OCI-LY7 (cell line): ENCODE measurements around the gene TMEM181. TPM values are rescaled to one million over a fixed set of nuclear protein-coding genes. Genes with fewer than 3 reads are reported as not detected.

Experiments
- BruUV-seq: library from RNA; stranded (reverse); fragments of 400-500 nt; replicated peaks from 2 replicates; lab custom pipeline; 2021; lab: Mats Ljungman, UMichigan
- CTCF ChIA-PET: fragments of 300-600 bp; sonication (Branson Sonifier 250); formaldehyde crosslinking; loops from one replicate; lab custom pipeline; 2022; ENCODE audit warnings: antibody characterized with exemption; ENCODE audit not compliant: unreplicated experiment; lab: Charles Lee
- POLR2A ChIA-PET: fragments of 300-600 bp; sonication (Branson Sonifier 250); formaldehyde crosslinking; loops from one replicate; lab custom pipeline; 2022; ENCODE audit warnings: antibody characterized with exemption; lab: Charles Lee
- DNase-seq: peaks from one replicate; pipeline ENCODE4 v3.0.0-alpha.2; 2015; ENCODE audit warnings: low spot score
- H2AFZ ChIP-seq: fragments of 200-600 bp; sonication (generic), shearing (Covaris generic); 2 replicates; pipeline ENCODE4 v1.6.1; 2014; ENCODE audit warnings: mild to moderate bottlenecking, antibody characterized with exemption, low read length, moderate library complexity
- H3K27ac ChIP-seq: fragments of 200-600 bp; sonication (generic); 2 replicates; pipeline ENCODE4 v1.5.1; 2014; ENCODE audit warnings: mixed run types, low read depth, mild to moderate bottlenecking, moderate library complexity, low read length, inconsistent platforms; ENCODE audit not compliant: poor library complexity, severe bottlenecking
- H3K36me3 ChIP-seq: fragments of 200-600 bp; sonication (generic); 2 replicates; pipeline ENCODE4 v1.6.1; 2014; ENCODE audit warnings: mild to moderate bottlenecking, antibody characterized with exemption, low read length, moderate library complexity, mixed read lengths; ENCODE audit not compliant: insufficient read depth
- H3K4me1 ChIP-seq: fragments of 200-600 bp; sonication (generic); 2 replicates; pipeline ENCODE4 v1.5.1; 2014; ENCODE audit warnings: mild to moderate bottlenecking, low read length; ENCODE audit not compliant: insufficient read depth, poor library complexity, severe bottlenecking
- H3K4me2 ChIP-seq: fragments of 200-600 bp; sonication (generic); 2 replicates; pipeline ENCODE4 v1.6.1; 2014; ENCODE audit warnings: mild to moderate bottlenecking, low read length
- H3K4me3 ChIP-seq: fragments of 200-600 bp; sonication (generic); 2 replicates; pipeline ENCODE4 v1.5.1; 2014; ENCODE audit warnings: mild to moderate bottlenecking, low read depth, low read length; ENCODE audit not compliant: poor library complexity, severe bottlenecking
- H3K79me2 ChIP-seq: fragments of 200-600 bp; sonication (generic); 2 replicates; pipeline ENCODE4 v1.6.1; 2016; ENCODE audit warnings: low read depth, mild to moderate bottlenecking, low read length, moderate library complexity, mixed read lengths; ENCODE audit not compliant: insufficient read depth
- H3K9me2 ChIP-seq: fragments of 200-600 bp; sonication (generic); 2 replicates; pipeline ENCODE4 v1.6.1; 2016; ENCODE audit warnings: mild to moderate bottlenecking, low read length, mixed read lengths; ENCODE audit not compliant: insufficient read depth
- H3K9me3 ChIP-seq: fragments of 200-600 bp; sonication (generic); 2 replicates; pipeline ENCODE4 v1.6.1; 2014; ENCODE audit warnings: mild to moderate bottlenecking, mixed run types, low read length, mixed read lengths
- H4K20me1 ChIP-seq: fragments of 200-600 bp; sonication (generic); 2 replicates; pipeline ENCODE4 v1.6.1; 2014; ENCODE audit warnings: mild to moderate bottlenecking, antibody characterized with exemption, low read length, moderate library complexity, mixed read lengths; ENCODE audit not compliant: insufficient read depth
- EZH2phosphoT487 ChIP-seq: fragments of 200-600 bp; sonication (generic); IDR thresholded peaks from 2 replicates; pipeline ENCODE4 v1.6.1; 2018; ENCODE audit warnings: low read depth, borderline replicate concordance, mild to moderate bottlenecking, mixed run types, antibody characterized with exemption, low read length, moderate library complexity, mixed read lengths
- intact Hi-C: fragments of 100-400 bp; cut with micrococcal nuclease; formaldehyde crosslinking; loops from one replicate; pipeline ENCODE4 v1.10.0; 2022; ENCODE audit not compliant: unreplicated experiment
- total RNA-seq, 2 experiments: library from RNA; depleted of rRNA in 1 of 2; stranded (reverse); fragments of >200 nt in 1 of 2; shearing (Covaris generic) in 1 of 2; gene quantifications; 2 replicates each; pipeline ENCODE4 v1.2.3, GENCODE V29; 2014 to 2022
- TF ChIP-seq, protein P1 (sequence below): fragments of 200-600 bp; sonication (generic); conservative IDR thresholded peaks from 2 replicates; pipeline ENCODE4 v1.5.1; 2014; ENCODE audit warnings: mild to moderate bottlenecking, antibody characterized with exemption, low read length, moderate library complexity, mixed read lengths

Gene TMEM181
- total RNA-seq, 2 experiments from 2014 or later: 8.0 to 12.5 TPM

DNA sequence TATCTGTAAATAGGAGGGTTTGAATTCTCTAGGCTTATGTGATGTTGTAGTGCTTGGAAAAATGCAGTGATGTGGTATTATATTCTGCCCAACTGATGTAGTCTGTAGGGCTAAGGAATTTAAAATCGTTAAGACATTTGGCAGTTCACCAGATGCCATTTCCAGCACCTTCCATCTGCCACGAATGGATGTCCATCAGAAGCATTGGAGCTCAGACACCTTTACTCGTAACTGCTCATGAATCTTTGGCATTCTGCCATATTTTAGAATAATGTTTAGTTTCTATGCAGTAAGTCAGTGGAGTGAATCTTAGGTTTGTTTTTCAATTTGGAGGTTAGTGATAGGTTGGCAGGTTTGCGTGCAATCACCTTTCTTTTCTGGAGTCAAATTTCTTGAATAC lies 87.6 kb downstream of the TMEM181 start:
- Histone ChIP-seq H3K79me2 (peaks cover 13% of the 10 kb centered on the region), H3K9me3 (no peaks in the 10 kb centered on the region), H3K4me1 (peaks cover 22% of the 10 kb centered on the region), H3K36me3 (peaks cover 1% of the 10 kb centered on the region), H2AFZ (no peak overlapping the region), H3K4me3 (no peak overlapping the region), H3K27ac (no peak overlapping the region), H3K4me2 (no peak overlapping the region), H3K9me2 (no peaks in the 10 kb centered on the region), H4K20me1 (no peaks in the 10 kb centered on the region)
- ChIA-PET CTCF (no interaction called here), POLR2A (interaction anchor here (1.0 to 1.4 kb wide), 2 partner anchors 13 to 86 kb away, joined by 3 to 6 read pairs; no protein-coding TSS in a partner anchor)
- intact Hi-C loops: no loop called here
- TF ChIP-seq, protein P1, sequence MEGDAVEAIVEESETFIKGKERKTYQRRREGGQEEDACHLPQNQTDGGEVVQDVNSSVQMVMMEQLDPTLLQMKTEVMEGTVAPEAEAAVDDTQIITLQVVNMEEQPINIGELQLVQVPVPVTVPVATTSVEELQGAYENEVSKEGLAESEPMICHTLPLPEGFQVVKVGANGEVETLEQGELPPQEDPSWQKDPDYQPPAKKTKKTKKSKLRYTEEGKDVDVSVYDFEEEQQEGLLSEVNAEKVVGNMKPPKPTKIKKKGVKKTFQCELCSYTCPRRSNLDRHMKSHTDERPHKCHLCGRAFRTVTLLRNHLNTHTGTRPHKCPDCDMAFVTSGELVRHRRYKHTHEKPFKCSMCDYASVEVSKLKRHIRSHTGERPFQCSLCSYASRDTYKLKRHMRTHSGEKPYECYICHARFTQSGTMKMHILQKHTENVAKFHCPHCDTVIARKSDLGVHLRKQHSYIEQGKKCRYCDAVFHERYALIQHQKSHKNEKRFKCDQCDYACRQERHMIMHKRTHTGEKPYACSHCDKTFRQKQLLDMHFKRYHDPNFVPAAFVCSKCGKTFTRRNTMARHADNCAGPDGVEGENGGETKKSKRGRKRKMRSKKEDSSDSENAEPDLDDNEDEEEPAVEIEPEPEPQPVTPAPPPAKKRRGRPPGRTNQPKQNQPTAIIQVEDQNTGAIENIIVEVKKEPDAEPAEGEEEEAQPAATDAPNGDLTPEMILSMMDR: no peak
- no peak for TF ChIP-seq EZH2phosphoT487
- BruUV-seq: no TSS peak
- no peak for DNase-seq

DNA sequence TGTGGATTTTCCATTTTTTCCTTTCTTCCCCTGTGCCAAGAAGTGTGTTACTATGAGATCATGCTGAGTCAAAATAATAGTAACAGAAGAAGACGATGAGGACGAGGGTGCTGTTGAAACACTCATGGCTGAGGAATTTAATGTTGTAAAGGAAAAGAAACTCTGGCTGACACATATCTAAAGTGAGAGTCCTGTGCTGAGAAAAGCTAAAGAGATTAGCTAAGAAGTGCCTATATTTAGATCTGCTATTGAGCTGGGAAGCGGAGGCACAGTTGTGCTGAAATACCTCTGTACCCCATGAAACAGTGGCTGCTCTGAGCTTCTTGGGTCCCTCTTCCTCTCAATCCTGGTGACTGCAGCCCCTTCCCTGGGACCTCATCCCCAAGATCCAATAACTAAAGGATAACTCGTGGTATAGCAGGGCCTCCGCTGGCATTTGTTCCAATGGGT lies 88.8 kb downstream of the TMEM181 start:
- H2AFZ ChIP-seq: no peak overlapping the region
- ChIA-PET CTCF (interaction anchor here (0.5 kb wide), 1 partner anchor 239 kb away, joined by 8 read pairs; no protein-coding TSS in a partner anchor), POLR2A (interaction anchor here (1.3 kb wide), 1 partner anchor 11 kb away, joined by 4 read pairs; no protein-coding TSS in a partner anchor)
- H3K4me1 ChIP-seq: peaks cover 13% of the 10 kb centered on the region
- H3K9me3 ChIP-seq: no peaks in the 10 kb centered on the region
- intact Hi-C loops: no loop called here
- no peaks in the 10 kb centered on the region for H3K9me2 ChIP-seq
- no peaks in the 10 kb centered on the region for H3K36me3 ChIP-seq
- no peak overlapping the region for H3K27ac ChIP-seq
- TF ChIP-seq, protein P1: no peak
- no peak for TF ChIP-seq EZH2phosphoT487
- no peaks in the 10 kb centered on the region for H4K20me1 ChIP-seq
- DNase-seq: no peak
- no TSS peak for BruUV-seq
- no peak overlapping the region for H3K4me3 ChIP-seq
- no peak overlapping the region for H3K4me2 ChIP-seq
- H3K79me2 ChIP-seq: peaks cover 1% of the 10 kb centered on the region; the same call in 1 of the 2 replicates
